ENCODE results near the gene SEC24D. TPM values are rescaled to one million over a fixed set of nuclear protein-coding genes. Genes with fewer than 3 reads are reported as not detected.

Gene SEC24D
- total RNA-seq, 5 donors from 2014 or later (not counting 1 experiment from before 2014, with no cell fraction given), result 17.0 to 32.3 (median 21.7) TPM

GRCh38 chr4:118755438-118756226, 80.3 kb downstream of the SEC24D start:
- no peak overlapping the region for H3K4me3 Mint-ChIP-seq
- H3K27ac ChIP-seq (ENCODE audit: low read length), result no peak overlapping the region
- no CpG with 5 or more reads among the region's 2 CpGs for WGBS (ENCODE audit: insufficient coverage)
- no peaks in the 10 kb centered on the region for H3K9me3 Mint-ChIP-seq
- peaks cover 0 to 20% of the 10 kb centered on the region in 2 donors for H3K36me3 ChIP-seq (ENCODE audit: control insufficient read depth in 2 of 2, extremely low read depth in 1 of 2, insufficient read depth in 1 of 2, low read length in 1 of 2)
- ATAC-seq (replicated peaks in 1 of 4), result no peak
- H3K9me3 ChIP-seq, result no peaks in the 10 kb centered on the region
- ChIA-PET POLR2A (interaction anchor here in 1 of 2 donors (0.6 to 0.7 kb wide), 2 partner anchors 9 to 1926 kb away, joined by 4 read pairs; no protein-coding TSS in a partner anchor), CTCF (interaction anchor here in 1 of 2 donors (0.7 kb wide), 1 partner anchor 155 kb away, joined by 3 read pairs; no protein-coding TSS in a partner anchor)
- H3K27me3 Mint-ChIP-seq, result no peaks in the 10 kb centered on the region
- peaks cover 37% of the 10 kb centered on the region for H3K36me3 Mint-ChIP-seq
- DNase-seq, result no peak
- no peaks in the 10 kb centered on the region for H3K4me1 ChIP-seq (ENCODE audit: control insufficient read depth in 1 of 2, extremely low read depth in 1 of 2, insufficient read depth in 2 of 2, low read length in 2 of 2)
- H3K4me3 ChIP-seq (ENCODE audit: control insufficient read depth in 1 of 2, extremely low read depth in 1 of 2, low read length in 1 of 2), result no peak overlapping the region
- H3K27me3 ChIP-seq (replicated peaks in 1 of 2; ENCODE audit: control insufficient read depth in 2 of 2, extremely low read depth in 1 of 2, insufficient read depth in 2 of 2, low read length in 1 of 2), result no peaks in the 10 kb centered on the region
- peaks cover 0 to 1% (median 0%) of the 10 kb centered on the region in 3 donors for H3K4me1 Mint-ChIP-seq
- no peak overlapping the region for H3K27ac Mint-ChIP-seq

DNA sequence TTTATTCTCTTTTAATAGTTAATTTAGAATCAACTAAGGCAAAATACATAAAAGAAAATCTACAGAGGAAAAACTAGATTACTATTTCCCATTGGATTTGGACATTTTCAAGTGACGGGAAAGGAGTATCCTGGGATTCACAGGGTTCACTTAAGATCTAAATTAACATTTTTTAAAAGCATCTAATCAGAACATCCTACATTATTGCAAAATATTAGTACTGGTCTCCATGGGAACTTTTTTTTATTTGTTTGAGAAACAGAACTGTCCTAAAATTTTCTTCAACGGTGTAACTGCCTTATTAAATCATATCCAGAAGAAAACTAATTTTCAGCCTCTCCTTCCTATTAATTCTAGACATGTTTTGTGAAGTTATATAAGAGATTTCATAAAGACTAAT, 81.0 kb downstream of the SEC24D start:
- Mint-ChIP-seq H3K9me3 (no peaks in the 10 kb centered on the region), H3K4me1 (no peaks in the 10 kb centered on the region), H3K27me3 (no peaks in the 10 kb centered on the region), H3K4me3 (no peak overlapping the region), H3K27ac (no peak overlapping the region), H3K36me3 (peaks cover 36% of the 10 kb centered on the region)
- H3K36me3 ChIP-seq (ENCODE audit: control insufficient read depth in 2 of 2, extremely low read depth in 1 of 2, insufficient read depth in 1 of 2, low read length in 1 of 2), result peaks cover 0 to 21% of the 10 kb centered on the region in 2 donors
- no peak overlapping the region for H3K4me3 ChIP-seq (ENCODE audit: control insufficient read depth in 1 of 2, extremely low read depth in 1 of 2, low read length in 1 of 2)
- no peak for ATAC-seq (replicated peaks in 1 of 4)
- WGBS (ENCODE audit: insufficient coverage), result no CpG with 5 or more reads among the region's 2 CpGs
- no peaks in the 10 kb centered on the region for H3K4me1 ChIP-seq (ENCODE audit: control insufficient read depth in 1 of 2, extremely low read depth in 1 of 2, insufficient read depth in 2 of 2, low read length in 2 of 2)
- H3K9me3 ChIP-seq, result no peaks in the 10 kb centered on the region
- CTCF ChIA-PET, result no interaction called here
- H3K27me3 ChIP-seq (replicated peaks in 1 of 2; ENCODE audit: control insufficient read depth in 2 of 2, extremely low read depth in 1 of 2, insufficient read depth in 2 of 2, low read length in 1 of 2), result no peaks in the 10 kb centered on the region
- DNase-seq, result no peak
- POLR2A ChIA-PET, result interaction anchor here in 1 of 2 donors (0.6 kb wide), 1 partner anchor 1926 kb away, joined by 4 read pairs; no protein-coding TSS in a partner anchor
- H3K27ac ChIP-seq (ENCODE audit: low read length), result no peak overlapping the region

DNA sequence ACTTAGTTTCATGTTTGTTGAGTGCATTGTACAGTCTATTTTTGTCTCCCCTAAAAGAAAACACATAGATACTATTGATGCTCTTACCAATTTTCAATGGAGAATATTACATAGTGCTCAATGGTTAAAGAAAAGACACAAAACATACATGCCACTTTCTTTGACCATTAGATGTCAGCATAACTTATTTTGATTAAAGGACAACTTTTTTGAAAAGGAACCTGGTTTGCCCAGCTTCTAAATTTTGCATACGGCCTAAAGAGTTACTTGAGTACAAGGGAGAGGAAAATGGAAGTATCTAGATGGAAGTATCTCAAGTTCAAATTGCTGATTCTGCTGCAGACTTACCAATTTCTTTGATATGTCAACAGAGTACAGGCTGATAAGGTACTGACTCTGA, 82.2 kb downstream of the SEC24D start:
- no peak overlapping the region for H3K27ac Mint-ChIP-seq
- Histone ChIP-seq H3K4me3 (ENCODE audit: control insufficient read depth in 1 of 2, extremely low read depth in 1 of 2, low read length in 1 of 2) (no peak overlapping the region), H3K27ac (ENCODE audit: low read length) (no peak overlapping the region), H3K9me3 (no peaks in the 10 kb centered on the region), H3K36me3 (ENCODE audit: control insufficient read depth in 2 of 2, extremely low read depth in 1 of 2, insufficient read depth in 1 of 2, low read length in 1 of 2) (peaks cover 0 to 21% of the 10 kb centered on the region in 2 donors), H3K27me3 (replicated peaks in 1 of 2; ENCODE audit: control insufficient read depth in 2 of 2, extremely low read depth in 1 of 2, insufficient read depth in 2 of 2, low read length in 1 of 2) (no peaks in the 10 kb centered on the region), H3K4me1 (ENCODE audit: control insufficient read depth in 1 of 2, extremely low read depth in 1 of 2, insufficient read depth in 2 of 2, low read length in 2 of 2) (no peaks in the 10 kb centered on the region)
- no peaks in the 10 kb centered on the region for H3K4me1 Mint-ChIP-seq
- ChIA-PET CTCF (no interaction called here), POLR2A (no interaction called here)
- ATAC-seq (replicated peaks in 1 of 4) (no peak), DNase-seq (no peak)
- H3K27me3 Mint-ChIP-seq, result no peaks in the 10 kb centered on the region
- peaks cover 29% of the 10 kb centered on the region for H3K36me3 Mint-ChIP-seq
- H3K9me3 Mint-ChIP-seq, result no peaks in the 10 kb centered on the region
- no CpG with 5 or more reads among the region's 1 CpG for WGBS (ENCODE audit: insufficient coverage)
- H3K4me3 Mint-ChIP-seq, result no peak overlapping the region

DNA sequence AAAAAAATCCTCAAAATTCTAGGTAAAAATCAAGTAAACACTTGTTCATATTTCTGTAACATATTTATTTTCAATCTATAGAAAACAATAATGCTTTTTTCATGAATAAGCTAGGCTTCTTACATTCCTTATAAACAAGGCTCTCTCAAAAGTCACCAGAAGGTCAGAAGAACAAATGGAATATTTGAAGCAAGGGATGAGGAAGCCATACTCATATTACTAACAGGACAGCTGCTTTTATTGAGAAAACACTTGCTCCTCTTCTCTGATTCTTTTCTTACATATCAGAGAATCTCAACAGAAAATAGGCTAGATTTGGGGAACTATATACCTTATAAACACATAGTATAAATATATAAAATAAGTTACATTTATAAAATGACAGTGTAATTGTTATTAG, 82.8 kb downstream of the SEC24D start:
- H3K4me1 Mint-ChIP-seq, result no peaks in the 10 kb centered on the region
- no peak overlapping the region for H3K27ac ChIP-seq (ENCODE audit: low read length)
- peaks cover 30% of the 10 kb centered on the region for H3K36me3 Mint-ChIP-seq
- no peak overlapping the region for H3K4me3 Mint-ChIP-seq
- H3K9me3 ChIP-seq, result no peaks in the 10 kb centered on the region
- H3K36me3 ChIP-seq (ENCODE audit: control insufficient read depth in 2 of 2, extremely low read depth in 1 of 2, insufficient read depth in 1 of 2, low read length in 1 of 2), result peaks cover 0 to 21% of the 10 kb centered on the region in 2 donors
- no peaks in the 10 kb centered on the region for H3K27me3 Mint-ChIP-seq
- H3K27ac Mint-ChIP-seq, result no peak overlapping the region
- no peak overlapping the region for H3K4me3 ChIP-seq (ENCODE audit: control insufficient read depth in 1 of 2, extremely low read depth in 1 of 2, low read length in 1 of 2)
- DNase-seq (no peak), ATAC-seq (replicated peaks in 1 of 4) (no peak)
- ChIA-PET CTCF (no interaction called here), POLR2A (interaction anchor here in 1 of 2 donors (0.6 kb wide), 1 partner anchor 52 kb away, joined by 3 read pairs; no protein-coding TSS in a partner anchor)
- H3K4me1 ChIP-seq (ENCODE audit: control insufficient read depth in 1 of 2, extremely low read depth in 1 of 2, insufficient read depth in 2 of 2, low read length in 2 of 2), result no peaks in the 10 kb centered on the region
- no peaks in the 10 kb centered on the region for H3K9me3 Mint-ChIP-seq
- H3K27me3 ChIP-seq (replicated peaks in 1 of 2; ENCODE audit: control insufficient read depth in 2 of 2, extremely low read depth in 1 of 2, insufficient read depth in 2 of 2, low read length in 1 of 2), result no peaks in the 10 kb centered on the region

GRCh38 chr4:118752551-118752950, 83.4 kb downstream of the SEC24D start:
- Mint-ChIP-seq H3K4me1 (no peaks in the 10 kb centered on the region), H3K27me3 (no peaks in the 10 kb centered on the region), H3K36me3 (peaks cover 30% of the 10 kb centered on the region), H3K9me3 (no peaks in the 10 kb centered on the region), H3K4me3 (no peak overlapping the region), H3K27ac (no peak overlapping the region)
- no peak overlapping the region for H3K4me3 ChIP-seq (ENCODE audit: control insufficient read depth in 1 of 2, extremely low read depth in 1 of 2, low read length in 1 of 2)
- ATAC-seq (replicated peaks in 1 of 4) (no peak), DNase-seq (no peak)
- no peaks in the 10 kb centered on the region for H3K9me3 ChIP-seq
- no peaks in the 10 kb centered on the region for H3K4me1 ChIP-seq (ENCODE audit: control insufficient read depth in 1 of 2, extremely low read depth in 1 of 2, insufficient read depth in 2 of 2, low read length in 2 of 2)
- ChIA-PET POLR2A (interaction anchor here in 1 of 2 donors (0.6 kb wide), 1 partner anchor 52 kb away, joined by 3 read pairs; no protein-coding TSS in a partner anchor), CTCF (no interaction called here)
- no peak overlapping the region for H3K27ac ChIP-seq (ENCODE audit: low read length)
- H3K27me3 ChIP-seq (replicated peaks in 1 of 2; ENCODE audit: control insufficient read depth in 2 of 2, extremely low read depth in 1 of 2, insufficient read depth in 2 of 2, low read length in 1 of 2), result no peaks in the 10 kb centered on the region
- H3K36me3 ChIP-seq (ENCODE audit: control insufficient read depth in 2 of 2, extremely low read depth in 1 of 2, insufficient read depth in 1 of 2, low read length in 1 of 2), result peaks cover 0 to 21% of the 10 kb centered on the region in 2 donors
- no CpG with 5 or more reads among the region's 2 CpGs for WGBS (ENCODE audit: insufficient coverage)

- no peaks in the 10 kb centered on the region for H3K4me1 Mint-ChIP-seq
- ATAC-seq (replicated peaks in 1 of 4), result no peak
- no peak for DNase-seq
- WGBS (ENCODE audit: insufficient coverage), result no CpG with 5 or more reads among the region's 2 CpGs
- no peak overlapping the region for H3K4me3 Mint-ChIP-seq
- Histone ChIP-seq H3K27ac (ENCODE audit: low read length) (no peak overlapping the region), H3K27me3 (replicated peaks in 1 of 2; ENCODE audit: control insufficient read depth in 2 of 2, extremely low read depth in 1 of 2, insufficient read depth in 2 of 2, low read length in 1 of 2) (no peaks in the 10 kb centered on the region), H3K36me3 (ENCODE audit: control insufficient read depth in 2 of 2, extremely low read depth in 1 of 2, insufficient read depth in 1 of 2, low read length in 1 of 2) (peaks cover 0 to 17% of the 10 kb centered on the region in 2 donors), H3K4me3 (ENCODE audit: control insufficient read depth in 1 of 2, extremely low read depth in 1 of 2, low read length in 1 of 2) (no peak overlapping the region), H3K4me1 (ENCODE audit: control insufficient read depth in 1 of 2, extremely low read depth in 1 of 2, insufficient read depth in 2 of 2, low read length in 2 of 2) (no peaks in the 10 kb centered on the region), H3K9me3 (no peaks in the 10 kb centered on the region)
- CTCF ChIA-PET, result interaction anchor here in 1 of 2 donors (0.6 kb wide), 1 partner anchor 20 kb away, joined by 6 read pairs; no protein-coding TSS in a partner anchor
- H3K36me3 Mint-ChIP-seq, result peaks cover 25% of the 10 kb centered on the region
- no peaks in the 10 kb centered on the region for H3K9me3 Mint-ChIP-seq
- no peaks in the 10 kb centered on the region for H3K27me3 Mint-ChIP-seq
- POLR2A ChIA-PET, result no interaction called here
- no peak overlapping the region for H3K27ac Mint-ChIP-seq
Measured at GRCh38 chr4:118751629-118752323, 84.2 kb downstream of the SEC24D start.

Measured in T-cell (primary cell).